IMR-90 (cell line): ENCODE results near the gene SNRPB2. TPM values are rescaled to one million over a fixed set of nuclear protein-coding genes. Genes with fewer than 3 reads are reported as not detected.

ENCODE experiments used
- ATAC-seq: fragments of 200-7000 bp; cut with Tn5 transposase; 2 replicates; pipeline ENCODE4 v1.9.1; 2020; ENCODE audit warnings: low read depth, mild to moderate bottlenecking, moderate library complexity
- BruUV-seq: library from RNA; stranded (reverse); fragments of 400-500 nt; replicated peaks from 2 replicates; lab custom pipeline; 2021; lab: Mats Ljungman, UMichigan
- CTCF ChIA-PET: fragments of 300-600 bp; formaldehyde crosslinking; extraction: SDS; loops from one replicate; lab custom pipeline; 2021; ENCODE audit warnings: antibody characterized with exemption; lab: Yijun Ruan, JAX
- POLR2A ChIA-PET: fragments of 300-600 bp; sonication (Branson Sonifier 250); formaldehyde crosslinking; loops from one replicate; lab custom pipeline; 2022; ENCODE audit warnings: antibody characterized with exemption; ENCODE audit not compliant: unreplicated experiment; lab: Charles Lee
- DNase-seq: peaks from one replicate; pipeline ENCODE4 v3.0.0; 2013
- H2AFZ ChIP-seq: replicated peaks from 2 replicates; pipeline ENCODE3; 2013; ENCODE audit warnings: low read length, mild to moderate bottlenecking; ENCODE audit not compliant: poor library complexity
- H2AK5ac ChIP-seq: 2 replicates; pipeline ENCODE4 v1.6.1; 2013; ENCODE audit warnings: low read depth, low read length, inconsistent platforms
- H2AK9ac ChIP-seq: replicated peaks from 2 replicates; pipeline ENCODE3; 2013; ENCODE audit warnings: mild to moderate bottlenecking, low read depth, low read length, moderate library complexity; ENCODE audit not compliant: poor library complexity
- H2BK120ac ChIP-seq: 2 replicates; pipeline ENCODE4 v1.6.1; 2013; ENCODE audit warnings: low read depth, low read length, inconsistent platforms
- H2BK15ac ChIP-seq: 3 replicates; pipeline ENCODE4 v1.6.1; 2013; ENCODE audit warnings: low read depth, low read length, inconsistent platforms
- H2BK20ac ChIP-seq: 2 replicates; pipeline ENCODE4 v1.6.1; 2013; ENCODE audit warnings: low read depth, mild to moderate bottlenecking, inconsistent platforms, low read length, moderate library complexity
- H2BK5ac ChIP-seq: 2 replicates; pipeline ENCODE4 v1.6.1; 2013; ENCODE audit warnings: mild to moderate bottlenecking, low read depth, low read length, inconsistent platforms; ENCODE audit not compliant: poor library complexity, severe bottlenecking
- H3K14ac ChIP-seq: replicated peaks from 2 replicates; pipeline ENCODE4 v1.6.1; 2013; ENCODE audit warnings: low read depth, low read length, inconsistent platforms
- H3K18ac ChIP-seq: 2 replicates; pipeline ENCODE4 v1.6.1; 2013; ENCODE audit warnings: low read depth, low read length, control low read depth
- H3K23ac ChIP-seq: 2 replicates; pipeline ENCODE4 v1.6.1; 2013; ENCODE audit warnings: low read depth, low read length, inconsistent platforms
- H3K27ac ChIP-seq: 2 replicates; pipeline ENCODE4 v1.5.1; 2013; ENCODE audit warnings: mild to moderate bottlenecking, control low read depth, low read length; ENCODE audit not compliant: insufficient read depth
- H3K27me3 ChIP-seq: 2 replicates; pipeline ENCODE4 v1.6.1; 2013; ENCODE audit warnings: low read length; ENCODE audit not compliant: control insufficient read depth, insufficient read depth
- H3K36me3 ChIP-seq: 2 replicates; pipeline ENCODE4 v1.6.1; 2013; ENCODE audit warnings: low read length, mixed read lengths; ENCODE audit not compliant: control insufficient read depth, insufficient read depth
- H3K4ac ChIP-seq: 2 replicates; pipeline ENCODE4 v1.6.1; 2013; ENCODE audit warnings: low read depth, low read length, inconsistent platforms
- H3K4me1 ChIP-seq: 2 replicates; pipeline ENCODE4 v1.6.1; 2013; ENCODE audit warnings: low read length, mixed read lengths; ENCODE audit not compliant: control insufficient read depth, insufficient read depth
- H3K4me2 ChIP-seq: 2 replicates; pipeline ENCODE4 v1.6.1; 2013; ENCODE audit warnings: low read depth, mild to moderate bottlenecking, control low read depth, low read length, moderate library complexity
- H3K4me3 ChIP-seq: 2 replicates; pipeline ENCODE4 v1.5.1; 2013; ENCODE audit warnings: low read depth, mild to moderate bottlenecking, control low read depth, low read length, moderate library complexity; ENCODE audit not compliant: insufficient read depth
- H3K56ac ChIP-seq: 2 replicates; pipeline ENCODE4 v1.6.1; 2013; ENCODE audit warnings: low read length, inconsistent platforms; ENCODE audit not compliant: insufficient read depth; ENCODE audit errors: extremely low read depth
- H3K79me1 ChIP-seq, 2 experiments: 2 replicates each; pipeline ENCODE4 v1.6.1; 2013; ENCODE audit warnings: low read length in 2 of 2, inconsistent platforms in 1 of 2, low read depth in 1 of 2
- H3K9ac ChIP-seq: 2 replicates; pipeline ENCODE4 v1.6.1; 2013; ENCODE audit warnings: low read depth, low read length, control low read depth
- H3K9me1 ChIP-seq: 2 replicates; pipeline ENCODE4 v1.6.1; 2013; ENCODE audit warnings: low read length, inconsistent platforms; ENCODE audit not compliant: insufficient read depth
- H3K9me3 ChIP-seq: 2 replicates; pipeline ENCODE4 v1.6.1; 2013; ENCODE audit warnings: low read length; ENCODE audit not compliant: control insufficient read depth, insufficient read depth
- H4K20me1 ChIP-seq: 2 replicates; pipeline ENCODE4 v1.6.1; 2013; ENCODE audit warnings: low read length, inconsistent platforms; ENCODE audit not compliant: insufficient read depth
- H4K5ac ChIP-seq: 2 replicates; pipeline ENCODE4 v1.6.1; 2013; ENCODE audit warnings: mild to moderate bottlenecking, low read depth, low read length, control low read depth
- H4K8ac ChIP-seq, 2 experiments: 2 replicates each; pipeline ENCODE4 v1.6.1; 2013; ENCODE audit warnings: low read depth in 2 of 2, low read length in 2 of 2, control low read depth in 1 of 2, inconsistent platforms in 1 of 2
- H4K91ac ChIP-seq: 2 replicates; pipeline ENCODE4 v1.6.1; 2013; ENCODE audit warnings: low read depth, low read length, inconsistent platforms; ENCODE audit not compliant: insufficient read depth
- BHLHE40 ChIP-seq: fragments of 150-350 bp; IDR thresholded peaks from 2 replicates; pipeline ENCODE4 v1.6.1; 2016; ENCODE audit warnings: mild to moderate bottlenecking, low read depth, low read length
- CHD1 ChIP-seq: IDR thresholded peaks from 2 replicates; pipeline ENCODE4 v1.6.1; 2012; ENCODE audit warnings: low read depth, low read length, improper control_type of control experiment
- WGBS, 2 experiments: methylation state at CpG; one replicate each; pipeline versions ENCODE4 v1.1.5 to v1.1.7; 2013; ENCODE audit warnings: missing lambda C conversion rate in 2 of 2; ENCODE audit not compliant: insufficient read length in 1 of 2; ENCODE audit errors: extremely low coverage in 2 of 2; 5-methylcytosine and 5-hydroxymethylcytosine counted together
- dilution Hi-C: fragments of 300-500 bp; cut with HindIII; formaldehyde crosslinking; loops from one replicate; pipeline ENCODE4 v1.14.3; 2018; ENCODE audit warnings: low sequenced_read_pairs; ENCODE audit not compliant: unreplicated experiment
- in situ Hi-C: fragments of 300-500 bp; cut with MboI; formaldehyde crosslinking; loops from 3 replicates; pipeline ENCODE4 v1.14.3; 2019; ENCODE audit warnings: low sequenced_read_pairs, inconsistent platforms, mixed read lengths
- intact Hi-C: fragments of 100-400 bp; cut with micrococcal nuclease; formaldehyde crosslinking; loops from 2 replicates; pipeline ENCODE4 v1.10.0; 2022
- polyA plus RNA-seq, 3 experiments: library from polyadenylated mRNA; depleted of rRNA; stranded (reverse); fragments of >200 nt; gene quantifications; 2 replicates each; pipeline ENCODE4 v1.2.3, GENCODE V29; 2012; ENCODE audit warnings: low replicate concordance in 1 of 3
- total RNA-seq: library from RNA; depleted of rRNA; stranded (reverse); fragments of >200 nt; gene quantifications from 2 replicates; pipeline ENCODE4 v1.2.3, GENCODE V29; 2012
- TF ChIP-seq, protein P1 (sequence below): fragments of 150-350 bp; IDR thresholded peaks from 2 replicates; pipeline ENCODE4 v1.6.1; 2016; ENCODE audit warnings: low read depth, mild to moderate bottlenecking, low read length, moderate library complexity, borderline replicate concordance

The SNRPB2 gene
- total and polyA plus RNA-seq, 2 of the 4 experiments (the other 2 are of a cell fraction) = 27.1 to 65.6 TPM

DNA sequence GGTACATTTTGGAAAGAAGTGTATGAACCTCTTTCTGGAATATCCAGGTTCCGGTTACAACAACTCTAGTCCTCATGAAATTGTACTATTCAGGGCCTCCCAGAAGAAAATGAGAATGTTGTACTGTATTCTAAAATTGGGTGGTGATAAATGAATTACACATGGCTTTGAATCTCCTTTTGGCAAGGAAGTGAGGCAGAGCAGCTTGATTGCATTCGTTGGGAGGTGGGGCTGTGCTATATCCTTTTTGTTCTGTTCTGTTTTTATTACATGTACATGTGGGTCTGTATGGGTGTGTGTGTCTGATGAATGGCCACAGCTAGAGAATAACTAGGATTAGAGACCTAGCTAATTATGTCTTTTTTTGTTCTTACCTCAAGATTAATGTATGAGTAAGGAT is 37.8 kb upstream of the SNRPB2 start:
- H3K4me2 ChIP-seq = no peak overlapping the region
- no peak overlapping the region for H4K8ac ChIP-seq
- ChIA-PET CTCF (interaction anchor here (0.9 kb wide), 1 partner anchor 34 kb away, joined by 3 read pairs; no protein-coding TSS in a partner anchor), POLR2A (no interaction called here)
- no peak overlapping the region for H2BK20ac ChIP-seq
- DNase-seq (no peak), ATAC-seq (no peak)
- no peak overlapping the region for H3K9ac ChIP-seq
- H3K18ac ChIP-seq = no peak overlapping the region
- H4K5ac ChIP-seq = no peak overlapping the region
- no peak overlapping the region for H3K4me3 ChIP-seq
- H3K56ac ChIP-seq = no peak overlapping the region
- BruUV-seq = no TSS peak
- no peak overlapping the region for H2BK5ac ChIP-seq
- no peak overlapping the region for H2AK5ac ChIP-seq
- no peaks in the 10 kb centered on the region for H3K9me1 ChIP-seq
- dilution Hi-C loops = no loop called here
- WGBS, 2 experiments = 20% methylated on average over 1 of the region's 2 CpGs; no CpG with 5 or more reads in 1 of the 2 experiments
- no peak overlapping the region for H2AK9ac ChIP-seq
- intact Hi-C loops = no loop called here
- H3K27me3 ChIP-seq = no peaks in the 10 kb centered on the region
- H3K9me3 ChIP-seq = no peaks in the 10 kb centered on the region
- no peak overlapping the region for H2BK120ac ChIP-seq
- no peak overlapping the region for H3K27ac ChIP-seq
- H4K20me1 ChIP-seq = no peaks in the 10 kb centered on the region
- no peak overlapping the region for H4K91ac ChIP-seq
- no peak overlapping the region for H3K23ac ChIP-seq
- H3K4ac ChIP-seq = no peak overlapping the region
- no peaks in the 10 kb centered on the region for H3K79me1 ChIP-seq
- no peak overlapping the region for H2BK15ac ChIP-seq
- no peak overlapping the region for H2AFZ ChIP-seq
- no peaks in the 10 kb centered on the region for H3K4me1 ChIP-seq
- no peak overlapping the region for H3K14ac ChIP-seq
- in situ Hi-C loops = no loop called here
- no peaks in the 10 kb centered on the region for H3K36me3 ChIP-seq
- TF ChIP-seq, protein P1, sequence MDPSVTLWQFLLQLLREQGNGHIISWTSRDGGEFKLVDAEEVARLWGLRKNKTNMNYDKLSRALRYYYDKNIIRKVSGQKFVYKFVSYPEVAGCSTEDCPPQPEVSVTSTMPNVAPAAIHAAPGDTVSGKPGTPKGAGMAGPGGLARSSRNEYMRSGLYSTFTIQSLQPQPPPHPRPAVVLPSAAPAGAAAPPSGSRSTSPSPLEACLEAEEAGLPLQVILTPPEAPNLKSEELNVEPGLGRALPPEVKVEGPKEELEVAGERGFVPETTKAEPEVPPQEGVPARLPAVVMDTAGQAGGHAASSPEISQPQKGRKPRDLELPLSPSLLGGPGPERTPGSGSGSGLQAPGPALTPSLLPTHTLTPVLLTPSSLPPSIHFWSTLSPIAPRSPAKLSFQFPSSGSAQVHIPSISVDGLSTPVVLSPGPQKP = no peak
- TF ChIP-seq BHLHE40 (no peak), CHD1 (no peak)
